SH-SY5Y (cell line): ENCODE results near the gene FCHSD1.

ENCODE experiments used
- GATA2 ChIP-seq: IDR thresholded peaks from 2 replicates; pipeline ENCODE4 v1.6.1; 2011; ENCODE audit warnings: mild to moderate bottlenecking, low read depth, low read length
- GATA3 ChIP-seq: IDR thresholded peaks from 2 replicates; pipeline ENCODE4 v1.6.1; 2011; ENCODE audit warnings: low read depth, mild to moderate bottlenecking, low read length, moderate library complexity

Gene FCHSD1

GRCh38 chr5:141640698-141641097 is 10.5 kb downstream of the FCHSD1 start:
- TF ChIP-seq GATA2 (no peak), GATA3 (no peak)

GRCh38 chr5:141640051-141640415 is 11.2 kb downstream of the FCHSD1 start:
- no peak for TF ChIP-seq GATA2
- TF ChIP-seq GATA3: no peak

GRCh38 chr5:141639357-141640050 is 11.7 kb downstream of the FCHSD1 start:
- TF ChIP-seq GATA2: no peak

- TF ChIP-seq GATA2: no peak
- TF ChIP-seq GATA3: no peak
These were observed 12.4 kb downstream of the FCHSD1 start for GRCh38 chr5:141638771-141639170.

- TF ChIP-seq GATA2: no peak
- no peak for TF ChIP-seq GATA3
These were observed 13.3 kb downstream of the FCHSD1 start for GRCh38 chr5:141637767-141638419.

- TF ChIP-seq GATA2 (no peak), GATA3 (no peak)
These were observed 14.0 kb downstream of the FCHSD1 start for GRCh38 chr5:141637123-141637766.

- TF ChIP-seq GATA3 (no peak), GATA2 (no peak)
These were observed 14.7 kb downstream of the FCHSD1 start, which contains the start of the genes HDAC3 and RELL2 for GRCh38 chr5:141636413-141637122. HDAC3 (minus strand) TSS chr5:141636849; CDS start chr5:141636790, 59 bp downstream. RELL2 (plus strand) TSS chr5:141636997; CDS start chr5:141638226, 1,229 bp downstream.

GRCh38 chr5:141636106-141636412 is 15.2 kb downstream of the FCHSD1 start:
- TF ChIP-seq GATA3 (no peak), GATA2 (no peak)

- TF ChIP-seq GATA2 (no peak), GATA3 (no peak)
These were observed 15.6 kb downstream of the FCHSD1 start for GRCh38 chr5:141635646-141636045.

GRCh38 chr5:141634720-141635119 is 16.5 kb downstream of the FCHSD1 start:
- TF ChIP-seq GATA2 (no peak), GATA3 (no peak)

GRCh38 chr5:141633871-141634561 is 17.2 kb downstream of the FCHSD1 start:
- no peak for TF ChIP-seq GATA2
- TF ChIP-seq GATA3: no peak

GRCh38 chr5:141632650-141633049 is 18.6 kb downstream of the FCHSD1 start:
- no peak for TF ChIP-seq GATA3
- no peak for TF ChIP-seq GATA2

- no peak for TF ChIP-seq GATA3
- TF ChIP-seq GATA2: no peak
These were observed 20.6 kb downstream of the FCHSD1 start for GRCh38 chr5:141630570-141631140.
